ENCODE data around the gene CYP4A22. TPM values are rescaled to one million over a fixed set of nuclear protein-coding genes. Genes with fewer than 3 reads are reported as not detected.

The CYP4A22 gene
- total RNA-seq, 1 donor from 2014 or later, result not detected

- no peak overlapping the region for H3K27ac Mint-ChIP-seq
- TF ChIP-seq EZH2phosphoT487 (IDR thresholded peaks at IDR 0.05) (no peak), CTCF (IDR thresholded peaks at IDR 0.05) (no peak), EZH2 (IDR thresholded peaks at IDR 0.05) (no peak)
- Histone ChIP-seq H3K27me3 (peaks cover 21% of the 10 kb centered on the region), H3K27ac (no peak overlapping the region), H4K20me1 (ENCODE audit: low read depth) (no peaks in the 10 kb centered on the region), H3K9me3 (ENCODE audit: low read depth) (no peaks in the 10 kb centered on the region), H3K36me3 (no peaks in the 10 kb centered on the region), H3K4me3 (peak overlapping the region; percentile 38), H3K79me2 (ENCODE audit: low read depth) (no peaks in the 10 kb centered on the region), H3K4me2 (peak overlapping the region; percentile 78), H3K9ac (no peak overlapping the region), H3F3A (ENCODE audit: low read depth) (no peaks in the 10 kb centered on the region), H3K4me1 (no peaks in the 10 kb centered on the region), H2AFZ (replicated peaks) (peak overlapping the region; percentile 90)
- H3K4me1 Mint-ChIP-seq, result peaks cover 11% of the 10 kb centered on the region
- peak overlapping the region; percentile 80 for H3K4me3 Mint-ChIP-seq
- H3K27me3 Mint-ChIP-seq (ENCODE audit: insufficient read depth, low read depth), result peaks cover 22% of the 10 kb centered on the region
- no peaks in the 10 kb centered on the region for H3K36me3 Mint-ChIP-seq
- no peaks in the 10 kb centered on the region for H3K9me3 Mint-ChIP-seq
- no peak for DNase-seq (ENCODE audit: low spot score)
These were observed 41.4 kb downstream of the CYP4A22 start for GRCh38 chr1:47178654-47179016.

GRCh38 chr1:47179017-47179987 is 42.1 kb downstream of the CYP4A22 start:
- peak overlapping the region; percentile 23 for H3K27ac Mint-ChIP-seq
- Histone ChIP-seq H4K20me1 (ENCODE audit: low read depth) (no peaks in the 10 kb centered on the region), H3K4me3 (peak overlapping the region; percentile 38), H3F3A (ENCODE audit: low read depth) (no peaks in the 10 kb centered on the region), H3K79me2 (ENCODE audit: low read depth) (no peaks in the 10 kb centered on the region), H3K4me2 (peak overlapping the region; percentile 78), H3K36me3 (no peaks in the 10 kb centered on the region), H2AFZ (replicated peaks) (peak overlapping the region; percentile 90), H3K27ac (no peak overlapping the region), H3K9ac (no peak overlapping the region), H3K9me3 (ENCODE audit: low read depth) (no peaks in the 10 kb centered on the region), H3K27me3 (peaks cover 21% of the 10 kb centered on the region), H3K4me1 (no peaks in the 10 kb centered on the region)
- H3K36me3 Mint-ChIP-seq, result no peaks in the 10 kb centered on the region
- peak overlapping the region; percentile 80 for H3K4me3 Mint-ChIP-seq
- peaks cover 22% of the 10 kb centered on the region for H3K27me3 Mint-ChIP-seq (ENCODE audit: insufficient read depth, low read depth)
- peaks cover 11% of the 10 kb centered on the region for H3K4me1 Mint-ChIP-seq
- H3K9me3 Mint-ChIP-seq, result no peaks in the 10 kb centered on the region
- peak; percentile 93 for DNase-seq (ENCODE audit: low spot score)
- TF ChIP-seq EZH2 (IDR thresholded peaks at IDR 0.05), result no peak
- peak; percentile 88 for TF ChIP-seq CTCF (IDR thresholded peaks at IDR 0.05)
- peak; percentile 7 for TF ChIP-seq EZH2phosphoT487 (IDR thresholded peaks at IDR 0.05)

- TF ChIP-seq EZH2 (IDR thresholded peaks at IDR 0.05) (no peak), EZH2phosphoT487 (IDR thresholded peaks at IDR 0.05) (no peak), CTCF (IDR thresholded peaks at IDR 0.05) (no peak)
- H3K4me3 Mint-ChIP-seq, result no peak overlapping the region
- Histone ChIP-seq H3K4me3 (no peak overlapping the region), H3K27me3 (peaks cover 21% of the 10 kb centered on the region), H3K4me2 (no peak overlapping the region), H2AFZ (replicated peaks) (no peak overlapping the region), H3K4me1 (no peaks in the 10 kb centered on the region), H4K20me1 (ENCODE audit: low read depth) (no peaks in the 10 kb centered on the region), H3K79me2 (ENCODE audit: low read depth) (no peaks in the 10 kb centered on the region), H3K27ac (no peak overlapping the region), H3K9ac (no peak overlapping the region), H3K36me3 (no peaks in the 10 kb centered on the region), H3F3A (ENCODE audit: low read depth) (no peaks in the 10 kb centered on the region), H3K9me3 (ENCODE audit: low read depth) (no peaks in the 10 kb centered on the region)
- H3K36me3 Mint-ChIP-seq, result no peaks in the 10 kb centered on the region
- H3K9me3 Mint-ChIP-seq, result no peaks in the 10 kb centered on the region
- no peak overlapping the region for H3K27ac Mint-ChIP-seq
- H3K4me1 Mint-ChIP-seq, result peaks cover 10% of the 10 kb centered on the region
- no peak for DNase-seq (ENCODE audit: low spot score)
- H3K27me3 Mint-ChIP-seq (ENCODE audit: insufficient read depth, low read depth), result peaks cover 22% of the 10 kb centered on the region
These were observed 42.8 kb downstream of the CYP4A22 start for GRCh38 chr1:47179988-47180563.
